Sigmoid colon (tissue), 3 donors: ENCODE measurements around the gene FNDC10.
"Not testable (repeated sequence)": the region's sequence is repeated elsewhere in the genome, so short reads cannot be mapped to it uniquely, and the experiment has no call there.

Experiments used
- CTCF ChIP-seq, 4 experiments: fragments of 450-650 bp in 3 of 4; fragments of 200-600 bp in 1 of 4; IDR thresholded peaks; one replicate each; pipeline ENCODE4 v1.5.1; 2016 to 2019; ENCODE audit warnings: antibody characterized with exemption in 4 of 4, mild to moderate bottlenecking in 3 of 4, moderate library complexity in 2 of 4
- POLR2A ChIP-seq, 2 donors: fragments of 450-650 bp; IDR thresholded peaks; one replicate each; pipeline ENCODE4 v1.6.1; 2016; ENCODE audit warnings: antibody characterized with exemption in 2 of 2, mild to moderate bottlenecking in 2 of 2, moderate library complexity in 2 of 2

- TF ChIP-seq CTCF, POLR2A (IDR thresholded peaks at IDR 0.05): not testable (repeated sequence)
Measured at GRCh38 chr1:1646326-1646725, 46.4 kb upstream of the FNDC10 start.
